ENCODE results near the gene MAGI3. TPM values are rescaled to one million over a fixed set of nuclear protein-coding genes. Genes with fewer than 3 reads are reported as not detected.

MAGI3 gene
- total and polyA plus RNA-seq, 5 donors from 2014 or later, result 1.4 to 4.9 (median 2.5) TPM

DNA sequence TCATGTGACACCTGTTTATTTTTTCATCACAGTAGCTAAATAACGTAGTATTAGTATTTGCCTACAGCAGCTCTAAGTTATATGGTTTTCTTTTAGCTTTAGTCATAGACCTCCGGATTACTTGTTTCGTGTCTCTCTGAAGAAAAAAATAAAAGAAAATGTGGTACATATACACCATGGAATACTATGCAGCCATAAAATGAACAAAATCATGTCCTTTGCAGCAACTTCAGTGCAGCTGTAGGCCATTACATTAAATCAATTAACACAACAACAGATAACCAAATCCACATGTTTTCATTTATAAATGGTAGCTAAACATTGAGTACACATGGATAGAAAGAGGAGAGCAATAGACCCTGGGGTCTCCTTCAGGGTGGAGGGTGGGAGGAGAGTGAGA is 142.7 kb downstream of the MAGI3 start:
- Histone ChIP-seq H3K4me3 (ENCODE audit: low read depth, low read length) (no peak overlapping the region), H3K27ac (ENCODE audit: insufficient read depth, low read length, poor library complexity, severe bottlenecking) (no peak overlapping the region), H3K27me3 (ENCODE audit: control insufficient read depth, insufficient read depth, low read length) (peaks cover 4% of the 10 kb centered on the region), H3K4me1 (ENCODE audit: control insufficient read depth, insufficient read depth, low read length, poor library complexity, severe bottlenecking) (no peaks in the 10 kb centered on the region), H3K9me3 (ENCODE audit: control insufficient read depth in 2 of 2, low read length in 2 of 2) (no peaks in the 10 kb centered on the region), H3K36me3 (ENCODE audit: control insufficient read depth, insufficient read depth, low read length) (no peaks in the 10 kb centered on the region)
- peaks cover 0 to 6% (median 0%) of the 10 kb centered on the region in 7 donors for H3K9me3 Mint-ChIP-seq
- no peaks in the 10 kb centered on the region for H3K4me1 Mint-ChIP-seq
- peaks cover 6% of the 10 kb centered on the region for H3K27me3 Mint-ChIP-seq
- H3K4me3 Mint-ChIP-seq, result no peak overlapping the region
- no peaks in the 10 kb centered on the region for H3K36me3 Mint-ChIP-seq
- DNase-seq (no peak), ATAC-seq (ENCODE audit: low read depth in 2 of 2) (no peak)
- H3K27ac Mint-ChIP-seq, result no peak overlapping the region

DNA sequence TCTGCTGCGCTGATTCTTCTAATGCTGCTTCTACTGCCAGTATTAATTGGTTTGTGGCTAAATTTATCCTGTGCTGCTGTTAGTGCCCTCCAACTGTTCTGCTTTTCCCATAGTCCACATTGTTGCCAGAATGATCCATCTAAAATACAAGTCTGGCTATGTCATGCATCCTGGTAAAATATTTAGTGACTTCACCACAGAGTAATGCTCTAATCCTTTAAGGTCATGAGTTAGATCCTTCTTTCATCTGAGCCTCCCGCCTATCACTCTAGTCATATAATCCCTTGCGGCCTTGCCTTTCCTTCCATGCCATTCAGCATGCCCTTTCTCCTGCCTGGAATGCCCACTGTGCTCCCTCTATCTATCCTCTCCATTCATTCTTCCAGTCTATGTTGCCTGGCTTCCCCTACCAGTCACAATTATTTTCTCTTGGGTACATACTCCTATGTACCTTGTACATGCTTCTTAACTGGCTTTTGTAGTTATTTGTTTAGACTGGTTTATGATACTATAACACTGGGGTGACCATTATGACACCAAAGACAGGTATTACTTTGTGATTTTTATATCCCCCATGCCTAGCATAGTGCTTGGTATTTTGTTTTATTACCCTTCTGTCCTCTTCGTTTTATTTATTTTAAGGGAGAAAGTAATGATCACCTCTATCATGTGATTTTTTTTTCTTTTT is 144.0 kb downstream of the MAGI3 start:
- Mint-ChIP-seq H3K4me1 (no peaks in the 10 kb centered on the region), H3K4me3 (no peak overlapping the region), H3K36me3 (no peaks in the 10 kb centered on the region), H3K27me3 (peaks cover 6% of the 10 kb centered on the region), H3K27ac (no peak overlapping the region), H3K9me3 (peaks cover 0 to 6% (median 0%) of the 10 kb centered on the region in 7 donors)
- no peak overlapping the region for H3K4me3 ChIP-seq (ENCODE audit: low read depth, low read length)
- no peak for DNase-seq
- H3K36me3 ChIP-seq (ENCODE audit: control insufficient read depth, insufficient read depth, low read length), result no peaks in the 10 kb centered on the region
- H3K27ac ChIP-seq (ENCODE audit: insufficient read depth, low read length, poor library complexity, severe bottlenecking), result no peak overlapping the region
- no peaks in the 10 kb centered on the region for H3K9me3 ChIP-seq (ENCODE audit: control insufficient read depth in 2 of 2, low read length in 2 of 2)
- no peaks in the 10 kb centered on the region for H3K27me3 ChIP-seq (ENCODE audit: control insufficient read depth, insufficient read depth, low read length)
- ATAC-seq (ENCODE audit: low read depth in 2 of 2), result no peak
- H3K4me1 ChIP-seq (ENCODE audit: control insufficient read depth, insufficient read depth, low read length, poor library complexity, severe bottlenecking), result no peaks in the 10 kb centered on the region

DNA sequence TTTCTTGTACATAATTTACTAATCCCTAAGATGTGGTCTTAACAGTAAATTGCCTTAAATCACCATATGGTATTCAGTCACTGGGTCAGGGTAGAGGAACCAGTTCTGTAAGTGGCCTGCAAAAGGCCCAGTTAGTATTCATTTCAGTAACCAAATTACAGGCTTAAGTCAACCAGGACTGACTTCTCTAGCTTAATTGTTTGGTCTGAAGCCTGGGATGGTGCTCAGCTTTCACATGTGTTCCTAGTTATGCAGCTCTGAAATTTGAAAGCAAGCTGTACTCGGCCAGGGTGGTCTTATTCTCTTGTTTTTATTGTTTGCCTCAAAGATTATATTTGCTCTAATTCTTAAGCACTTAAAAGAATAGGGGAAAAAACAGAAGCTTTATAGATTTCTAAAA is 144.6 kb downstream of the MAGI3 start:
- Mint-ChIP-seq H3K4me3 (no peak overlapping the region), H3K4me1 (no peaks in the 10 kb centered on the region), H3K27me3 (peaks cover 6% of the 10 kb centered on the region), H3K9me3 (peaks cover 0 to 6% (median 0%) of the 10 kb centered on the region in 7 donors), H3K36me3 (no peaks in the 10 kb centered on the region), H3K27ac (no peak overlapping the region)
- Histone ChIP-seq H3K27ac (ENCODE audit: insufficient read depth, low read length, poor library complexity, severe bottlenecking) (no peak overlapping the region), H3K36me3 (ENCODE audit: control insufficient read depth, insufficient read depth, low read length) (no peaks in the 10 kb centered on the region), H3K27me3 (ENCODE audit: control insufficient read depth, insufficient read depth, low read length) (no peaks in the 10 kb centered on the region), H3K9me3 (ENCODE audit: control insufficient read depth in 2 of 2, low read length in 2 of 2) (no peaks in the 10 kb centered on the region), H3K4me1 (ENCODE audit: control insufficient read depth, insufficient read depth, low read length, poor library complexity, severe bottlenecking) (no peaks in the 10 kb centered on the region), H3K4me3 (ENCODE audit: low read depth, low read length) (no peak overlapping the region)
- no peak for DNase-seq
- no peak for ATAC-seq (ENCODE audit: low read depth in 2 of 2)

DNA sequence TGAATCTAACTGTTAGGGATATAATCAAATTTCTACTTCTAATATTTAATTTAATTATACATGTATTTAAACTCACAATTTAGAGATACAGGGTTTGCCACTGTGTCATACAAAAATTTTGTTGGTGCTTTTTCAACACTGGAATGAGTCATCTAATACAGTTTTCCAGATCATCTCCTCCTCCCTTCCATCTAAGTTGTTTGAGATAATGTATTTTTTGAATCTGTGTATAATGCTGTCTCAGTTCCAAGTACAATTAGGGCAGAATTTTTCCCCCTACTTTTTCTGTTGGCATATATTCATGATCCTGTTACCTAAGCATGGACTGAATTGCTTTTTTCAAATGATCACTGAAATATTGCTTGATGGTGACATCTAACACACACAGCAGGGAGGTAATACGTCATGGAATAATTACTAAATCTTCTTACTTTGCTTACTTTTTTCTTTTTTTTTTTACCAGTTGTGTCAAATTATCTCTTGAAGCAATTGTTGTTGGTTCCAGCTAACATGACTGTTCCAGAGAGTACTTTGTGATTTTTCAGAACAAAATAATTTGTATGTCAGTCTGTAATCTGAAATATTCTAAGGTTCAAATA is 146.0 kb downstream of the MAGI3 start:
- no peaks in the 10 kb centered on the region for H3K4me1 Mint-ChIP-seq

DNA sequence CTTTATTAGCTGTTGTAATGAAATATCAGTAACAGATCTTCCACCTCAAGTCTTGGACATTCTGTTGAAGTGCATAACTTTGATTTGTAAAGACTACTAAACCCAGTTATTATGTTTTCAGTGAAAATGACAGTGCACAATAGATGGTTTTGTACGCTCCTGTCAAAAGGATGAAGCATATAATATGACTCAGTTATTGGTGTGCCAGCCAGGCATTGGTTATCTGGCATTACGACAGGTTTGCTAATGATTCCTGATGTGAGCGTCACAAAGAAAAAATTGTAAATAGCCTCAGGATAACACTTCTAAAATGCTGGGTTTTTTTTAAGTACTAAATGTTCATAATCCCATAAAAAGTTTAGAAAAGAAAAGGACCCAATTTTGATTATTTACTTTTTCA is 147.9 kb downstream of the MAGI3 start:
- DNase-seq (no peak), ATAC-seq (ENCODE audit: low read depth in 2 of 2) (no peak)
- no peaks in the 10 kb centered on the region for H3K4me1 ChIP-seq (ENCODE audit: control insufficient read depth, insufficient read depth, low read length, poor library complexity, severe bottlenecking)
- H3K27me3 ChIP-seq (ENCODE audit: control insufficient read depth, insufficient read depth, low read length), result no peaks in the 10 kb centered on the region
- H3K9me3 ChIP-seq (ENCODE audit: control insufficient read depth in 2 of 2, low read length in 2 of 2), result peaks cover 0 to 3% of the 10 kb centered on the region in 2 experiments
- H3K27ac Mint-ChIP-seq, result no peak overlapping the region
- no peak overlapping the region for H3K4me3 Mint-ChIP-seq
- H3K9me3 Mint-ChIP-seq, result peaks cover 0 to 10% (median 1%) of the 10 kb centered on the region in 7 donors
- no peaks in the 10 kb centered on the region for H3K36me3 Mint-ChIP-seq
- peaks cover 2% of the 10 kb centered on the region for H3K27me3 Mint-ChIP-seq
- no peaks in the 10 kb centered on the region for H3K4me1 Mint-ChIP-seq
- no peak overlapping the region for H3K27ac ChIP-seq (ENCODE audit: insufficient read depth, low read length, poor library complexity, severe bottlenecking)
- no peaks in the 10 kb centered on the region for H3K36me3 ChIP-seq (ENCODE audit: control insufficient read depth, insufficient read depth, low read length)
- H3K4me3 ChIP-seq (ENCODE audit: low read depth, low read length), result no peak overlapping the region

More for the DNA sequence above, 146.0 kb downstream of the MAGI3 start:
- ATAC-seq (ENCODE audit: low read depth in 2 of 2), result no peak
- DNase-seq, result no peak
- Mint-ChIP-seq H3K36me3 (no peaks in the 10 kb centered on the region), H3K27me3 (peaks cover 6% of the 10 kb centered on the region), H3K9me3 (peaks cover 0 to 6% (median 0%) of the 10 kb centered on the region in 7 donors), H3K27ac (no peak overlapping the region), H3K4me3 (no peak overlapping the region)
- H3K9me3 ChIP-seq (ENCODE audit: control insufficient read depth in 2 of 2, low read length in 2 of 2), result no peaks in the 10 kb centered on the region
- H3K36me3 ChIP-seq (ENCODE audit: control insufficient read depth, insufficient read depth, low read length), result no peaks in the 10 kb centered on the region
- no peaks in the 10 kb centered on the region for H3K27me3 ChIP-seq (ENCODE audit: control insufficient read depth, insufficient read depth, low read length)
- H3K4me3 ChIP-seq (ENCODE audit: low read depth, low read length), result no peak overlapping the region
- no peaks in the 10 kb centered on the region for H3K4me1 ChIP-seq (ENCODE audit: control insufficient read depth, insufficient read depth, low read length, poor library complexity, severe bottlenecking)
- H3K27ac ChIP-seq (ENCODE audit: insufficient read depth, low read length, poor library complexity, severe bottlenecking), result no peak overlapping the region

DNA sequence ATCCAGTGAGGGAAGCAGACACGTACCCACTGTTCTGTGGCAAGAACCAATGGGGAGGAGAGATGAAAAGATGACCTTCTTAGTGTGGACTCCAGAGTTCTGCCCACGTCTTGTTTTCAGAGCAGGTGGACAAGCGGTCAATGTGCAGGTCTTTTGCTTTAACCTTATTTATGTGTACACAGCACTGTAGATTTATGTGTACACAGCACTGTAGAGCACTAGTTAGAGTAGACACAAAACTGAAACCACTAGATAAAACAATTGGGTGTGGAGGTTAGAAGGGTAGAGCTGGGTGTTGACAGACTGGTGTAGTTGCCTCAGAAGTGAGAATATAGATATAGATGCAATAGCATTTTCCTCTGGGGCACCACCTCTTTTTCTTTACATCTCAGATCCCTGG is 150.0 kb downstream of the MAGI3 start:
- no peak overlapping the region for H3K4me3 Mint-ChIP-seq
- no peaks in the 10 kb centered on the region for H3K27me3 Mint-ChIP-seq
- Histone ChIP-seq H3K36me3 (ENCODE audit: control insufficient read depth, insufficient read depth, low read length) (no peaks in the 10 kb centered on the region), H3K27ac (ENCODE audit: insufficient read depth, low read length, poor library complexity, severe bottlenecking) (no peak overlapping the region), H3K27me3 (ENCODE audit: control insufficient read depth, insufficient read depth, low read length) (no peaks in the 10 kb centered on the region), H3K4me3 (ENCODE audit: low read depth, low read length) (no peak overlapping the region), H3K4me1 (ENCODE audit: control insufficient read depth, insufficient read depth, low read length, poor library complexity, severe bottlenecking) (no peaks in the 10 kb centered on the region), H3K9me3 (ENCODE audit: control insufficient read depth in 2 of 2, low read length in 2 of 2) (peaks cover 0 to 3% of the 10 kb centered on the region in 2 experiments)
- DNase-seq, result no peak
- no peaks in the 10 kb centered on the region for H3K36me3 Mint-ChIP-seq
- ATAC-seq (ENCODE audit: low read depth in 2 of 2), result no peak
- no peak overlapping the region for H3K27ac Mint-ChIP-seq
- no peaks in the 10 kb centered on the region for H3K4me1 Mint-ChIP-seq
- H3K9me3 Mint-ChIP-seq, result peaks cover 0 to 6% (median 2%) of the 10 kb centered on the region in 7 donors

DNA sequence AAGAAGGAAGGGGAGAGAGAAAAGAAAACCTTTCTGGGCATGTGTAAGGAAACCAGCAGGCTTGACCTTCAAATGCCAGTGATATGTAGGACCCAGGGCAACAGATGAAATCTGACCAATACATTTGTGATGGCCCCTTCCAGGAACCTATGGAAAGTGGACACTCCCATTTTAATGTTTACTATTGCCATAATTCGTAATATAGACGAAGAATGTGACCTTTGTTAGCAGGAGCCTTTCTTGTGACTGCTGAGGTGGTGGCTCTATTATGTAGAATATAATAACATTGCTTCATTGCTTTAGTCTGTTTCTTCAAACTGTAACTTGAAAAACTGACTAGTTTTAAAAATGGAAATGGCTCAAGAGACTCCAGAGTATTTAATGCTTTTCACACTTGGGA is 150.8 kb downstream of the MAGI3 start:
- ATAC-seq (ENCODE audit: low read depth in 2 of 2) (no peak), DNase-seq (no peak)
- Histone ChIP-seq H3K36me3 (ENCODE audit: control insufficient read depth, insufficient read depth, low read length) (no peaks in the 10 kb centered on the region), H3K27ac (ENCODE audit: insufficient read depth, low read length, poor library complexity, severe bottlenecking) (no peak overlapping the region), H3K4me3 (ENCODE audit: low read depth, low read length) (no peak overlapping the region), H3K4me1 (ENCODE audit: control insufficient read depth, insufficient read depth, low read length, poor library complexity, severe bottlenecking) (no peaks in the 10 kb centered on the region), H3K9me3 (ENCODE audit: control insufficient read depth in 2 of 2, low read length in 2 of 2) (peaks cover 0 to 3% of the 10 kb centered on the region in 2 experiments), H3K27me3 (ENCODE audit: control insufficient read depth, insufficient read depth, low read length) (no peaks in the 10 kb centered on the region)
- peaks cover 0 to 6% (median 0%) of the 10 kb centered on the region in 7 donors for H3K9me3 Mint-ChIP-seq
- H3K4me3 Mint-ChIP-seq, result no peak overlapping the region
- H3K36me3 Mint-ChIP-seq, result no peaks in the 10 kb centered on the region
- H3K27ac Mint-ChIP-seq, result no peak overlapping the region
- no peaks in the 10 kb centered on the region for H3K27me3 Mint-ChIP-seq
- no peaks in the 10 kb centered on the region for H3K4me1 Mint-ChIP-seq

DNA sequence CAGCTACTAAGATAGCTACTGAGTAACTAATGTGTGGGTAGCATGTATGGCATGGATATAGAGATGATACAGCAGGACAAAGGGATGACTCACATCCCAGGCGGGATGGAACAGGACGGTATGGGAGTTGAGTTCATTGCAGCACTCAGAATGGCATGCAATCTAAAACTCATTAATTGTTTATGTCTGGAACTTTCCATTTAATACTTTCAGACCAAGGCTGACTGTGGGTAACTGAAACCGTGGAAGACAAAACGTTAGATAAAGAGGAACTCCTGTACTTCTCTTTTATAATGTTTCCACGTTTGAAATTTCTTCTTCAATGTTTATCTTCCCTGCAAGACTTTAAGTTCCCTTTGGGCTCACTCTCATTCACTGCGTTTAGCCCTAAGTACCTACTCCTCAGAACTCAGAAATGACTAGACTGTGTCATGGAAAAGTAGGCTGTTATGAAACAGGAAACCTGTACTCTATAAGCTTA is 151.9 kb downstream of the MAGI3 start:
- Mint-ChIP-seq H3K36me3 (no peaks in the 10 kb centered on the region), H3K27ac (no peak overlapping the region), H3K4me3 (no peak overlapping the region), H3K9me3 (peaks cover 0 to 4% (median 0%) of the 10 kb centered on the region in 7 donors), H3K4me1 (no peaks in the 10 kb centered on the region), H3K27me3 (no peaks in the 10 kb centered on the region)
- no peaks in the 10 kb centered on the region for H3K36me3 ChIP-seq (ENCODE audit: control insufficient read depth, insufficient read depth, low read length)
- ATAC-seq (ENCODE audit: low read depth in 2 of 2) (no peak), DNase-seq (no peak)
- no peaks in the 10 kb centered on the region for H3K4me1 ChIP-seq (ENCODE audit: control insufficient read depth, insufficient read depth, low read length, poor library complexity, severe bottlenecking)
- H3K9me3 ChIP-seq (ENCODE audit: control insufficient read depth in 2 of 2, low read length in 2 of 2), result peaks cover 0 to 3% of the 10 kb centered on the region in 2 experiments
- H3K27ac ChIP-seq (ENCODE audit: insufficient read depth, low read length, poor library complexity, severe bottlenecking), result no peak overlapping the region
- no peaks in the 10 kb centered on the region for H3K27me3 ChIP-seq (ENCODE audit: control insufficient read depth, insufficient read depth, low read length)
- no peak overlapping the region for H3K4me3 ChIP-seq (ENCODE audit: low read depth, low read length)

Data from CD4-positive, CD25-positive, alpha-beta regulatory T cell (primary cell).